Measurements from ENCODE around the gene PRDM11. TPM values are rescaled to one million over a fixed set of nuclear protein-coding genes. Genes with fewer than 3 reads are reported as not detected.

Gene PRDM11
- total and polyA plus RNA-seq, 7 experiments from 2014 or later = 0.44 to 8.8 (median 5.7) TPM

DNA sequence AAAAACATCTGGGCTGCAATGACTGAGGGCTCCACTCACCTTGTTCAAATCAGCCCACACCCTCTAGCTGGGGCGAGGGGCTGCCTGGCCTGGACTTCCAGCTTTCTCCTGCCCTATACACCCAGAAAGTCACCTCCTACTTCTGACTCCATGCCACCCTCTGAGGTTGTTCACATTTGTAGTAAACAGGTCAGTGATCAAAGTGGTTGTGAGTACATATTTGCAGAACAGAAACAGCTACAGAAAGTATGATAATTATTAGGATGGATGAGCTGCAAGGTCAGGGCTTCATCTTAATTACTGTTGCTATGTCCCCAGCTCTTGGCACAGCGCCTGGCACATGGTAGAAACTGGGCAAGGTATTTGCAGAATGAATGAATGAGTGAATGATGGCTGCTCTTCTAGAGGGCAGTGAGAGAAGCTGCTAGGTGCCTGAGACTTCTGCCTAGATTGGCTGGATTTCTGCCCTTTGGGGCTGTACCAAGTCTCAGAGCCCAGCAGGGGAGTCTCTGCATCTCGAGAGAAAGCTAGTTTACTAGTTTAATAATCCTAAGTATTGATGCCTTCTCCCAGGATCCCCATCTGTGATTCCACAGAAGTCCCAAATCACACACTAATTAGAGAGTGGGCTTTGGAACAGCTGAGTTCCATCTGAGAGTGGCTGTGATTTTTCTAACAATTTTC is 103.7 kb downstream of the PRDM11 start:
- Histone ChIP-seq H3K9me3 (ENCODE audit: control insufficient read depth in 2 of 3, low read length in 3 of 3) (no peaks in the 10 kb centered on the region), H3K36me3 (ENCODE audit: control insufficient read depth in 2 of 3, insufficient read depth in 3 of 3, low read length in 3 of 3) (no peaks in the 10 kb centered on the region), H3K4me1 (ENCODE audit: control insufficient read depth in 2 of 2, insufficient read depth in 2 of 2, low read length in 2 of 2) (no peaks in the 10 kb centered on the region), H3K4me3 (ENCODE audit: low read length) (no peak overlapping the region), H3K27ac (ENCODE audit: low read depth, low read length) (no peak overlapping the region), H3K27me3 (ENCODE audit: control insufficient read depth in 2 of 2, insufficient read depth in 2 of 2, low read length in 2 of 2) (no peaks in the 10 kb centered on the region)
- ChIA-PET CTCF (no interaction called here), POLR2A (interaction anchor here (0.7 kb wide), 1 partner anchor 181 kb away, joined by 3 read pairs; no protein-coding TSS in a partner anchor)
- Mint-ChIP-seq H3K9me3 (peaks cover 0 to 2% (median 0%) of the 10 kb centered on the region in 11 donors), H3K27ac (peak overlapping the region in 1 of 9 donors; percentile 36), H3K4me3 (no peak overlapping the region), H3K27me3 (peaks cover 1 to 17% (median 11%) of the 10 kb centered on the region in 5 donors), H3K36me3 (no peaks in the 10 kb centered on the region), H3K4me1 (no peaks in the 10 kb centered on the region)
- intact Hi-C loops (cut with micrococcal nuclease) = loop anchor here in 1 of 2 donors (10.0 kb wide), 1 partner anchor 85 kb away; no protein-coding TSS in a partner anchor
- DNase-seq (no peak), ATAC-seq (no peak)

DNA sequence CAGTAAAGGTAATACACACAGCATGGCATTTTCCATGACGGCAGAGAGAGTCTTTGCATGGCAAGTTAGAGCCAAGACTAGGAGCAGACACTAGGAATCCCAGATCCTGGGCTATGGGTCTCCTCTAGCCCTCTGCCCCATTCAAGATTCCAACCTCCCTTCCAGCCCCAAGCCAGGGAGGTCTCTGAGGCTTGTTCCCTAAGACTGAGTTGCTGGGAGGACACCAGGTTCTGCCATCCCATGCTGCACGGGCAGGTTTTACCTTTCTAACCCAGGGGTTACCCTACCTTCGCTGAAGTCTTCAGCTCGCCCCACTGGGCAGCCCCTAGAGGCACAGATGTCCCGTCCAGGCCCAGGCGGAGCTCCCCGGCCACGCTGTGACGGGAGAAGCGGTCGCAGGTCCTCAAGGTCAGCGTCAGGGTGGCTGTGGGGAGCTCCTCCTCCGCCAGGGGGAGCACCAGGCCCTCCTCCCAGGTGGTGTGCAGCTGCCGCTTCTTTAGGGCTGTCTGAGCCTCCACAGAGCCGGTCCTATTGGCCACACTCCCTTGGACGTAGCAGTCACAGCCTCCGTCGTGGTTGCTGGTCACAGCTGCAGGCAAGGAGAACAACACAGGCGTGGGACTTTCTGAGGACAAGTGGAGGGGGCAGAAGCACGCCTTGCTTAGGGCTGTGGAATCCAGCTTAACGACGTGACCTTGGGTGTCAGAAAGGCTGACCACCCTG is 105.9 kb downstream of the PRDM11 start:
- H3K27ac Mint-ChIP-seq = no peak overlapping the region
- intact Hi-C loops (cut with micrococcal nuclease) = loop anchor here in 1 of 2 donors (10.0 kb wide), 1 partner anchor 83 kb away; no protein-coding TSS in a partner anchor
- no peaks in the 10 kb centered on the region for H3K4me1 Mint-ChIP-seq
- CTCF ChIA-PET = interaction anchor here (1.1 kb wide), 1 partner anchor 142 kb away, joined by 3 read pairs; no protein-coding TSS in a partner anchor
- H3K9me3 Mint-ChIP-seq = peaks cover 0 to 2% (median 0%) of the 10 kb centered on the region in 11 donors
- POLR2A ChIA-PET = no interaction called here
- peaks cover 6 to 21% (median 17%) of the 10 kb centered on the region in 5 donors for H3K27me3 Mint-ChIP-seq
- H3K36me3 Mint-ChIP-seq = no peaks in the 10 kb centered on the region
- DNase-seq (peak in 3 of 9 donors; percentile 9 to 30 (median 16)), ATAC-seq (no peak)
- H3K4me3 Mint-ChIP-seq = no peak overlapping the region
- no peaks in the 10 kb centered on the region for H3K36me3 ChIP-seq (ENCODE audit: control insufficient read depth in 2 of 3, insufficient read depth in 3 of 3, low read length in 3 of 3)
- no peak overlapping the region for H3K27ac ChIP-seq (ENCODE audit: low read depth, low read length)
- H3K4me3 ChIP-seq (ENCODE audit: low read length) = no peak overlapping the region
- no peaks in the 10 kb centered on the region for H3K27me3 ChIP-seq (ENCODE audit: control insufficient read depth in 2 of 2, insufficient read depth in 2 of 2, low read length in 2 of 2)
- H3K4me1 ChIP-seq (ENCODE audit: control insufficient read depth in 2 of 2, insufficient read depth in 2 of 2, low read length in 2 of 2) = no peaks in the 10 kb centered on the region
- no peaks in the 10 kb centered on the region for H3K9me3 ChIP-seq (ENCODE audit: control insufficient read depth in 2 of 3, low read length in 3 of 3)

DNA sequence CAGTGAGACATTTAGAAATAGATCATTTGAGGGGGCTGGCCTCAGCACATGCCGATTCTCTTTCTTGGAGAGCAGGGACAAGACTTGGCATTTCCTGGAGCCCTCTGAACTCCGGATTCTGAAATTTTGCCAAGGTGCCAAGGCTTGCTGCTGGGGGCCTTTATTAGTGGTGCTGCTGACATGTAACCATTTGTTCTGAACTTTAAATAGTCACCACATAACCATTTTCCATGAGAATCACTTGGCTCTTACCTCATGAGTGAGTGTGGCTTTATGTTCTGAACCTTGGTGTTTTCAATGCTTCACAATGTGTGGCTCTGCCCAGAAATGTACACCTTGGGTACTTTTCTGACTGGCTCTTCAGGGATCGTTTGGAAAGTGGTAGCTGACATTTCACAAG is 106.4 kb downstream of the PRDM11 start:
- Mint-ChIP-seq H3K36me3 (no peaks in the 10 kb centered on the region), H3K27ac (no peak overlapping the region), H3K4me3 (no peak overlapping the region), H3K27me3 (peaks cover 6 to 21% (median 17%) of the 10 kb centered on the region in 5 donors), H3K9me3 (peaks cover 0 to 2% (median 0%) of the 10 kb centered on the region in 11 donors), H3K4me1 (no peaks in the 10 kb centered on the region)
- Histone ChIP-seq H3K27me3 (ENCODE audit: control insufficient read depth in 2 of 2, insufficient read depth in 2 of 2, low read length in 2 of 2) (no peaks in the 10 kb centered on the region), H3K4me1 (ENCODE audit: control insufficient read depth in 2 of 2, insufficient read depth in 2 of 2, low read length in 2 of 2) (no peaks in the 10 kb centered on the region), H3K9me3 (ENCODE audit: control insufficient read depth in 2 of 3, low read length in 3 of 3) (no peaks in the 10 kb centered on the region), H3K27ac (ENCODE audit: low read depth, low read length) (no peak overlapping the region), H3K4me3 (ENCODE audit: low read length) (no peak overlapping the region), H3K36me3 (ENCODE audit: control insufficient read depth in 2 of 3, insufficient read depth in 3 of 3, low read length in 3 of 3) (no peaks in the 10 kb centered on the region)
- DNase-seq = no peak
- ChIA-PET CTCF (interaction anchor here (1.1 kb wide), 1 partner anchor 142 kb away, joined by 3 read pairs; no protein-coding TSS in a partner anchor), POLR2A (no interaction called here)
- intact Hi-C loops (cut with micrococcal nuclease) = loop anchor here in 1 of 2 donors (10.0 kb wide), 1 partner anchor 82 kb away; no protein-coding TSS in a partner anchor
- no peak for ATAC-seq

DNA sequence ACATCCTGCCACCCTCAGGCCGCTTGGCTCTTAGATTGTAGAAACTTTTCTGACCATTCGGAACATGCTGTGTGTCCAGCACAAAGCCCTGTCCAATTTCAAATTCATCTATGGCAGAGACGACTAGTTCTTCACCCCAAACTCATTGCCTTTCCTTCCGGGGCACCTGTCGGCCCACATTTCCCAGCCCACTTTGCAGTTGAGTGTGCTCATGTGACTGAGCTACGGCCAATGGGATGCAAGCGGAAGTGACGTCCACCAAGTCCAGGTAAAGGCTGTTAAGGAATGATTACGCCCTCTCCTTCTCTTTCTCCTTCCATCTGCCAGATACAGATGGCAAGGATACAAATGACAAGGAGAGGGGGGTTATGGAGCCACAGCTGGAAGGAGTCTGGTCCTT is 107.2 kb downstream of the PRDM11 start:
- H3K27me3 ChIP-seq (ENCODE audit: control insufficient read depth in 2 of 2, insufficient read depth in 2 of 2, low read length in 2 of 2) = no peaks in the 10 kb centered on the region
- H3K36me3 ChIP-seq (ENCODE audit: control insufficient read depth in 2 of 3, insufficient read depth in 3 of 3, low read length in 3 of 3) = no peaks in the 10 kb centered on the region
- ATAC-seq = no peak
- Mint-ChIP-seq H3K4me3 (no peak overlapping the region), H3K27me3 (peaks cover 6 to 25% (median 18%) of the 10 kb centered on the region in 5 donors), H3K4me1 (no peaks in the 10 kb centered on the region), H3K27ac (no peak overlapping the region), H3K9me3 (peaks cover 0 to 2% (median 0%) of the 10 kb centered on the region in 11 donors), H3K36me3 (no peaks in the 10 kb centered on the region)
- H3K27ac ChIP-seq (ENCODE audit: low read depth, low read length) = no peak overlapping the region
- intact Hi-C loops (cut with micrococcal nuclease) = loop anchor here in 1 of 2 donors (10.0 kb wide), 1 partner anchor 81 kb away; no protein-coding TSS in a partner anchor
- ChIA-PET CTCF (no interaction called here), POLR2A (no interaction called here)
- no peak overlapping the region for H3K4me3 ChIP-seq (ENCODE audit: low read length)
- no peaks in the 10 kb centered on the region for H3K9me3 ChIP-seq (ENCODE audit: control insufficient read depth in 2 of 3, low read length in 3 of 3)
- no peaks in the 10 kb centered on the region for H3K4me1 ChIP-seq (ENCODE audit: control insufficient read depth in 2 of 2, insufficient read depth in 2 of 2, low read length in 2 of 2)
- DNase-seq = no peak

DNA sequence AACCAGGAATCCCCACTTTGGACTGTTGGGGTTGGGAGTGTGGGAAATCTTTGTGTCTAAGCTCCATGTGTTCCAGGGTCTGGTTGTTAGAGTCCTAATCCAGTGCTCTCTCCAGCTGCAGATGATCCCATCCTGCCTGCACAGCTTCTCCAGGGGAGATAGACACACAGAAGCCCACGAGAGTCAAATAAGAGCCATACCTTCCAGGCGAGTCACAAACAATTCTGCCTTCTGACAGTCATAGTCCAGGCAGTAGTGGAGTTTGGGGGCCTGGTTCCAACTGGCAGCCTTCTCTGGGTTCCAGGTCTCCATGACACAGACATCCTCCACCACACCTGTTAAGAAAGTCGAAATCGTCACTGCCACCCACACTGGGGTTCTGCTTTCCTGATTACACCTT is 107.6 kb downstream of the PRDM11 start:
- Mint-ChIP-seq H3K4me1 (no peaks in the 10 kb centered on the region), H3K27me3 (peaks cover 3 to 26% (median 17%) of the 10 kb centered on the region in 5 donors), H3K27ac (no peak overlapping the region), H3K9me3 (peaks cover 0 to 2% (median 0%) of the 10 kb centered on the region in 11 donors), H3K36me3 (no peaks in the 10 kb centered on the region), H3K4me3 (no peak overlapping the region)
- no peak for DNase-seq
- ChIA-PET POLR2A (no interaction called here), CTCF (no interaction called here)
- no peak for ATAC-seq
- Histone ChIP-seq H3K27me3 (ENCODE audit: control insufficient read depth in 2 of 2, insufficient read depth in 2 of 2, low read length in 2 of 2) (no peaks in the 10 kb centered on the region), H3K36me3 (ENCODE audit: control insufficient read depth in 2 of 3, insufficient read depth in 3 of 3, low read length in 3 of 3) (no peaks in the 10 kb centered on the region), H3K9me3 (ENCODE audit: control insufficient read depth in 2 of 3, low read length in 3 of 3) (no peaks in the 10 kb centered on the region), H3K27ac (ENCODE audit: low read depth, low read length) (no peak overlapping the region), H3K4me1 (ENCODE audit: control insufficient read depth in 2 of 2, insufficient read depth in 2 of 2, low read length in 2 of 2) (no peaks in the 10 kb centered on the region), H3K4me3 (ENCODE audit: low read length) (no peak overlapping the region)
- intact Hi-C loops (cut with micrococcal nuclease) = loop anchor here in 1 of 2 donors (10.0 kb wide), 1 partner anchor 81 kb away; no protein-coding TSS in a partner anchor

DNA sequence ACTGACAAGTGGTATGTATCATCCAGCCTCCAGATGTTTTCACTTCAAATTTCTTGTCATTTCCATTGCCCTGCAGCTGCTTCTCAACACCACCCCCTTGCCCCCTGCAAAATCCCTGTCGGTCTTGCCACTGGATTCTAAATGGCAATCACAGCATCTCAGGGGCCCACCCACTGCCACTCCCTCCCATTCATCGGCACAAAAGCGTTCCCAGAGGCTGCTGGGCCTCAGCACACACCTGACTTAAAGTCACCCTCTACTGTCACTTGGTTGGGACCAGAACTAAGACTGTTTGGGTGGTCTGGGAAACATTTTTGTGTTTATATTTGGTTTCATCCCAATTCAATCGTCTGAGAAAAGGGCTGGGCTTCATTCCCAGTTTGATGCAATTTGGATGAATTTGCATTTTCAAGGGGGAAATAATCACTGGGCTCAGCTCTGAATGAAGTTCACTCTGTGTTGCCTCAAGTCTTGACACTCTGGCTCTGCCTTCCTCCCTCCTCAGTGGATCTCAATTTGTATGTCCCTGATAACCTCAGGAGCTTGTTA is 112.6 kb downstream of the PRDM11 start:
- H3K27ac Mint-ChIP-seq = peak overlapping the region in 1 of 9 donors; percentile 32
- Histone ChIP-seq H3K4me1 (ENCODE audit: control insufficient read depth in 2 of 2, insufficient read depth in 2 of 2, low read length in 2 of 2) (no peaks in the 10 kb centered on the region), H3K4me3 (ENCODE audit: low read length) (no peak overlapping the region), H3K27me3 (ENCODE audit: control insufficient read depth in 2 of 2, insufficient read depth in 2 of 2, low read length in 2 of 2) (no peaks in the 10 kb centered on the region), H3K9me3 (ENCODE audit: control insufficient read depth in 2 of 3, low read length in 3 of 3) (no peaks in the 10 kb centered on the region), H3K36me3 (ENCODE audit: control insufficient read depth in 2 of 3, insufficient read depth in 3 of 3, low read length in 3 of 3) (no peaks in the 10 kb centered on the region), H3K27ac (ENCODE audit: low read depth, low read length) (no peak overlapping the region)
- H3K4me3 Mint-ChIP-seq = no peak overlapping the region
- peaks cover 14 to 42% (median 22%) of the 10 kb centered on the region in 5 donors for H3K27me3 Mint-ChIP-seq
- POLR2A ChIA-PET = no interaction called here
- no peaks in the 10 kb centered on the region for H3K9me3 Mint-ChIP-seq
- intact Hi-C loops (cut with micrococcal nuclease) = loop anchor here in 1 of 2 donors (10.0 kb wide), 1 partner anchor 76 kb away; no protein-coding TSS in a partner anchor
- H3K4me1 Mint-ChIP-seq = no peaks in the 10 kb centered on the region
- CTCF ChIA-PET = no interaction called here
- no peaks in the 10 kb centered on the region for H3K36me3 Mint-ChIP-seq
- ATAC-seq (no peak), DNase-seq (no peak)
